SK-N-MC (cell line): ENCODE measurements around the gene B3GAT2.
"Not testable (repeated sequence)": the region's sequence is repeated elsewhere in the genome, so short reads cannot be mapped to it uniquely, and the experiment has no call there.

Experiments
- DNase-seq: peaks from one replicate; pipeline ENCODE4 v3.0.0-alpha.2; 2011; ENCODE audit warnings: low read depth, low spot score
- H3K27ac ChIP-seq: fragments of 200-600 bp; sonication (generic); 2 replicates; pipeline ENCODE4 v1.5.1; 2016; ENCODE audit warnings: mixed run types
- H3K36me3 ChIP-seq: fragments of 200-600 bp; sonication (generic); 2 replicates; pipeline ENCODE4 v1.6.1; 2017; ENCODE audit warnings: antibody characterized with exemption, low read length, mixed read lengths; ENCODE audit not compliant: insufficient read depth
- H3K4me3 ChIP-seq: fragments of 200-600 bp; sonication (generic); 2 replicates; pipeline ENCODE4 v1.5.1; 2016
- H3K9ac ChIP-seq: fragments of 200-600 bp; sonication (generic); 2 replicates; pipeline ENCODE4 v1.8.0; 2017; ENCODE audit warnings: mixed run types, mixed read lengths; ENCODE audit not compliant: insufficient read length
- H3K9me3 ChIP-seq: fragments of 200-600 bp; sonication (generic); 2 replicates; pipeline ENCODE4 v1.6.1; 2017; ENCODE audit warnings: low read depth, mild to moderate bottlenecking, antibody characterized with exemption, low read length, moderate library complexity, mixed read lengths
- EZH2 ChIP-seq: fragments of 200-600 bp; sonication (generic); IDR thresholded peaks from one replicate; pipeline ENCODE4 v1.6.1; 2017; ENCODE audit warnings: antibody characterized with exemption
- FOXP2 ChIP-seq: optimal IDR thresholded peaks from 2 replicates; pipeline ENCODE3; 2011; ENCODE audit warnings: mild to moderate bottlenecking, moderate library complexity; ENCODE audit not compliant: insufficient read depth; ENCODE audit errors: extremely low read length, control extremely low read depth
- POLR2AphosphoS5 ChIP-seq: IDR thresholded peaks from 2 replicates; pipeline ENCODE4 v1.6.1; 2012; ENCODE audit warnings: mild to moderate bottlenecking, low read depth, low read length, borderline replicate concordance

Gene B3GAT2

GRCh38 chr6:70973604-70974003, 16.7 kb upstream of the B3GAT2 start:
- Histone ChIP-seq H3K4me3 (no peak overlapping the region), H3K9me3 (no peaks in the 10 kb centered on the region), H3K36me3 (no peaks in the 10 kb centered on the region), H3K27ac (no peak overlapping the region), H3K9ac (no peak overlapping the region)
- no peak for DNase-seq
- TF ChIP-seq FOXP2 (no peak), POLR2AphosphoS5 (no peak), EZH2 (no peak)

GRCh38 chr6:70967049-70967448, 10.2 kb upstream of the B3GAT2 start:
- Histone ChIP-seq H3K9ac (no peak overlapping the region), H3K27ac (no peak overlapping the region), H3K36me3 (no peaks in the 10 kb centered on the region)

GRCh38 chr6:70957284-70957617, 391 bp upstream of the B3GAT2 start:
- TF ChIP-seq POLR2AphosphoS5: no peak
- TF ChIP-seq EZH2: no peak
- no peak for TF ChIP-seq FOXP2
- no peaks in the 10 kb centered on the region for H3K36me3 ChIP-seq
- H3K9me3 ChIP-seq: no peaks in the 10 kb centered on the region
- no peak for DNase-seq
- H3K27ac ChIP-seq: no peak overlapping the region
- no peak overlapping the region for H3K9ac ChIP-seq
- peak overlapping the region; percentile 86 for H3K4me3 ChIP-seq

More at GRCh38 chr6:70967049-70967448, 10.2 kb upstream of the B3GAT2 start:
- no peak for DNase-seq
- Histone ChIP-seq H3K9me3 (no peaks in the 10 kb centered on the region), H3K4me3 (no peak overlapping the region)
- no peak for TF ChIP-seq FOXP2
- no peak for TF ChIP-seq POLR2AphosphoS5
- TF ChIP-seq EZH2: no peak

- Histone ChIP-seq H3K27ac (no peak overlapping the region), H3K4me3 (peak overlapping the region; percentile 86), H3K9ac (no peak overlapping the region), H3K36me3 (no peaks in the 10 kb centered on the region), H3K9me3 (no peaks in the 10 kb centered on the region)
- TF ChIP-seq POLR2AphosphoS5 (no peak), FOXP2 (peak; percentile 1), EZH2 (no peak)
- no peak for DNase-seq
Measured at GRCh38 chr6:70956191-70956450, 739 bp downstream of the B3GAT2 start.

- TF ChIP-seq FOXP2 (peak; percentile 34), EZH2 (no peak)
- H3K27ac ChIP-seq: no peak overlapping the region
- H3K9me3 ChIP-seq: no peaks in the 10 kb centered on the region
- no peaks in the 10 kb centered on the region for H3K36me3 ChIP-seq
- H3K9ac ChIP-seq: no peak overlapping the region
- peak overlapping the region; percentile 86 for H3K4me3 ChIP-seq
- no peak for DNase-seq
Measured at GRCh38 chr6:70955441-70956190, 1.2 kb downstream of the B3GAT2 start.

GRCh38 chr6:70954750-70955149, 2.1 kb downstream of the B3GAT2 start:
- Histone ChIP-seq H3K27ac (no peak overlapping the region), H3K9ac (no peak overlapping the region), H3K36me3 (no peaks in the 10 kb centered on the region), H3K4me3 (no peak overlapping the region), H3K9me3 (no peaks in the 10 kb centered on the region)
- DNase-seq: no peak
- TF ChIP-seq EZH2 (no peak), POLR2AphosphoS5 (no peak), FOXP2 (no peak)

GRCh38 chr6:70954176-70954575, 2.7 kb downstream of the B3GAT2 start:
- Histone ChIP-seq H3K9ac (no peak overlapping the region), H3K4me3 (no peak overlapping the region), H3K36me3 (no peaks in the 10 kb centered on the region), H3K9me3 (no peaks in the 10 kb centered on the region), H3K27ac (no peak overlapping the region)
- no peak for DNase-seq
- TF ChIP-seq POLR2AphosphoS5: no peak

- DNase-seq: no peak
- TF ChIP-seq FOXP2 (no peak), POLR2AphosphoS5 (no peak), EZH2 (no peak)
- Histone ChIP-seq H3K9ac (no peak overlapping the region), H3K27ac (no peak overlapping the region), H3K9me3 (no peaks in the 10 kb centered on the region), H3K36me3 (no peaks in the 10 kb centered on the region), H3K4me3 (no peak overlapping the region)
Measured at GRCh38 chr6:70952608-70953165, 4.2 kb downstream of the B3GAT2 start.

- H3K27ac ChIP-seq, DNase-seq, H3K4me3 ChIP-seq, H3K9ac ChIP-seq, H3K36me3 ChIP-seq, H3K9me3 ChIP-seq: not testable (repeated sequence)
Measured at GRCh38 chr6:70944321-70944720, 12.5 kb downstream of the B3GAT2 start.

GRCh38 chr6:70933853-70934252, 23.0 kb downstream of the B3GAT2 start:
- DNase-seq: no peak
- no peak overlapping the region for H3K27ac ChIP-seq
- H3K9me3 ChIP-seq: no peaks in the 10 kb centered on the region
- H3K36me3 ChIP-seq: no peaks in the 10 kb centered on the region
- no peak overlapping the region for H3K4me3 ChIP-seq
- no peak overlapping the region for H3K9ac ChIP-seq
- TF ChIP-seq FOXP2 (no peak), EZH2 (no peak), POLR2AphosphoS5 (no peak)
